Measurements from ENCODE around the gene TMEM198. TPM values are rescaled to one million over a fixed set of nuclear protein-coding genes. Genes with fewer than 3 reads are reported as not detected.

The TMEM198 gene
- total and polyA plus RNA-seq, 9 of the 15 experiments (the other 6 are each of a cell fraction or from before 2014, with no cell fraction given), result 0.03 to 3.8 (median 1.0) TPM

- TF ChIP-seq, protein P1, sequence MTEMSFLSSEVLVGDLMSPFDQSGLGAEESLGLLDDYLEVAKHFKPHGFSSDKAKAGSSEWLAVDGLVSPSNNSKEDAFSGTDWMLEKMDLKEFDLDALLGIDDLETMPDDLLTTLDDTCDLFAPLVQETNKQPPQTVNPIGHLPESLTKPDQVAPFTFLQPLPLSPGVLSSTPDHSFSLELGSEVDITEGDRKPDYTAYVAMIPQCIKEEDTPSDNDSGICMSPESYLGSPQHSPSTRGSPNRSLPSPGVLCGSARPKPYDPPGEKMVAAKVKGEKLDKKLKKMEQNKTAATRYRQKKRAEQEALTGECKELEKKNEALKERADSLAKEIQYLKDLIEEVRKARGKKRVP (CRISPR knock-in tag; IDR thresholded peaks at IDR 0.05), result peak; percentile 65
- TF ChIP-seq, protein P2, sequence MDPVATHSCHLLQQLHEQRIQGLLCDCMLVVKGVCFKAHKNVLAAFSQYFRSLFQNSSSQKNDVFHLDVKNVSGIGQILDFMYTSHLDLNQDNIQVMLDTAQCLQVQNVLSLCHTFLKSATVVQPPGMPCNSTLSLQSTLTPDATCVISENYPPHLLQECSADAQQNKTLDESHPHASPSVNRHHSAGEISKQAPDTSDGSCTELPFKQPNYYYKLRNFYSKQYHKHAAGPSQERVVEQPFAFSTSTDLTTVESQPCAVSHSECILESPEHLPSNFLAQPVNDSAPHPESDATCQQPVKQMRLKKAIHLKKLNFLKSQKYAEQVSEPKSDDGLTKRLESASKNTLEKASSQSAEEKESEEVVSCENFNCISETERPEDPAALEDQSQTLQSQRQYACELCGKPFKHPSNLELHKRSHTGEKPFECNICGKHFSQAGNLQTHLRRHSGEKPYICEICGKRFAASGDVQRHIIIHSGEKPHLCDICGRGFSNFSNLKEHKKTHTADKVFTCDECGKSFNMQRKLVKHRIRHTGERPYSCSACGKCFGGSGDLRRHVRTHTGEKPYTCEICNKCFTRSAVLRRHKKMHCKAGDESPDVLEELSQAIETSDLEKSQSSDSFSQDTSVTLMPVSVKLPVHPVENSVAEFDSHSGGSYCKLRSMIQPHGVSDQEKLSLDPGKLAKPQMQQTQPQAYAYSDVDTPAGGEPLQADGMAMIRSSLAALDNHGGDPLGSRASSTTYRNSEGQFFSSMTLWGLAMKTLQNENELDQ (CRISPR knock-in tag; IDR thresholded peaks at IDR 0.05; ENCODE audit: borderline replicate concordance), result no peak
- TF ChIP-seq ZC3H4 (CRISPR knock-in tag; IDR thresholded peaks at IDR 0.05; ENCODE audit: borderline replicate concordance), result no peak
- peak; percentile 97 for TF ChIP-seq SMAD4 (CRISPR knock-in tag; conservative IDR thresholded peaks at IDR 0.05)
- no peak for TF ChIP-seq ZNF398 (CRISPR knock-in tag; IDR thresholded peaks at IDR 0.05)
- TF ChIP-seq ETS1 (conservative IDR thresholded peaks at IDR 0.05; ENCODE audit: control insufficient read depth, low read depth, low read length), result peak; percentile 89
- TF ChIP-seq ZNF408 (CRISPR knock-in tag; IDR thresholded peaks at IDR 0.05; ENCODE audit: low read depth), result no peak
- TF ChIP-seq, protein P3, sequence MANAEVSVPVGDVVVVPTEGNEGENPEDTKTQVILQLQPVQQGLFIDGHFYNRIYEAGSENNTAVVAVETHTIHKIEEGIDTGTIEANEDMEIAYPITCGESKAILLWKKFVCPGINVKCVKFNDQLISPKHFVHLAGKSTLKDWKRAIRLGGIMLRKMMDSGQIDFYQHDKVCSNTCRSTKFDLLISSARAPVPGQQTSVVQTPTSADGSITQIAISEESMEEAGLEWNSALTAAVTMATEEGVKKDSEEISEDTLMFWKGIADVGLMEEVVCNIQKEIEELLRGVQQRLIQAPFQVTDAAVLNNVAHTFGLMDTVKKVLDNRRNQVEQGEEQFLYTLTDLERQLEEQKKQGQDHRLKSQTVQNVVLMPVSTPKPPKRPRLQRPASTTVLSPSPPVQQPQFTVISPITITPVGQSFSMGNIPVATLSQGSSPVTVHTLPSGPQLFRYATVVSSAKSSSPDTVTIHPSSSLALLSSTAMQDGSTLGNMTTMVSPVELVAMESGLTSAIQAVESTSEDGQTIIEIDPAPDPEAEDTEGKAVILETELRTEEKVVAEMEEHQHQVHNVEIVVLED (CRISPR knock-in tag; IDR thresholded peaks at IDR 0.05), result peak; percentile 83
- no peak for TF ChIP-seq SMAD1 (IDR thresholded peaks at IDR 0.05; ENCODE audit: low read depth, low read length, partially characterized antibody)
- TF ChIP-seq, protein P4, sequence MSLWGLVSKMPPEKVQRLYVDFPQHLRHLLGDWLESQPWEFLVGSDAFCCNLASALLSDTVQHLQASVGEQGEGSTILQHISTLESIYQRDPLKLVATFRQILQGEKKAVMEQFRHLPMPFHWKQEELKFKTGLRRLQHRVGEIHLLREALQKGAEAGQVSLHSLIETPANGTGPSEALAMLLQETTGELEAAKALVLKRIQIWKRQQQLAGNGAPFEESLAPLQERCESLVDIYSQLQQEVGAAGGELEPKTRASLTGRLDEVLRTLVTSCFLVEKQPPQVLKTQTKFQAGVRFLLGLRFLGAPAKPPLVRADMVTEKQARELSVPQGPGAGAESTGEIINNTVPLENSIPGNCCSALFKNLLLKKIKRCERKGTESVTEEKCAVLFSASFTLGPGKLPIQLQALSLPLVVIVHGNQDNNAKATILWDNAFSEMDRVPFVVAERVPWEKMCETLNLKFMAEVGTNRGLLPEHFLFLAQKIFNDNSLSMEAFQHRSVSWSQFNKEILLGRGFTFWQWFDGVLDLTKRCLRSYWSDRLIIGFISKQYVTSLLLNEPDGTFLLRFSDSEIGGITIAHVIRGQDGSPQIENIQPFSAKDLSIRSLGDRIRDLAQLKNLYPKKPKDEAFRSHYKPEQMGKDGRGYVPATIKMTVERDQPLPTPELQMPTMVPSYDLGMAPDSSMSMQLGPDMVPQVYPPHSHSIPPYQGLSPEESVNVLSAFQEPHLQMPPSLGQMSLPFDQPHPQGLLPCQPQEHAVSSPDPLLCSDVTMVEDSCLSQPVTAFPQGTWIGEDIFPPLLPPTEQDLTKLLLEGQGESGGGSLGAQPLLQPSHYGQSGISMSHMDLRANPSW (CRISPR knock-in tag; IDR thresholded peaks at IDR 0.05), result no peak
- no peak for TF ChIP-seq PTTG1 (tag; IDR thresholded peaks at IDR 0.05; ENCODE audit: low read depth)
- peak; percentile 93 for TF ChIP-seq TAL1 (IDR thresholded peaks at IDR 0.05)
- no peak for TF ChIP-seq STAT5B (CRISPR knock-in tag; IDR thresholded peaks at IDR 0.05)
- TF ChIP-seq GABPB2 (CRISPR knock-in tag; conservative IDR thresholded peaks at IDR 0.05), result no peak
- TF ChIP-seq ZNF589 (CRISPR knock-in tag; IDR thresholded peaks at IDR 0.05; ENCODE audit: low read depth), result peak; percentile 93
Measured at GRCh38 chr2:219514196-219514761, 29.5 kb upstream of the TMEM198 start, which contains the start of gene ASIC4 (continued).

Measured in K562 (cell line).